Measurements from ENCODE around the gene TRNT1. TPM values are rescaled to one million over a fixed set of nuclear protein-coding genes. Genes with fewer than 3 reads are reported as not detected.

The TRNT1 gene
- total and polyA plus RNA-seq, 2 experiments from 2014 or later: 14.2 to 31.4 TPM

GRCh38 chr3:3087716-3088465 is 38.8 kb upstream of the TRNT1 start:
- WGBS, 2 experiments (ENCODE audit: low coverage in 1 of 2, low lambda C conversion rate in 2 of 2, missing lambda C conversion rate in 2 of 2): 19 to 25% methylated on average over 7 of the region's 7 CpGs
- TF ChIP-seq EZH2phosphoT487 (IDR thresholded peaks at IDR 0.05; ENCODE audit: insufficient read depth, low read depth): no peak
- no peak for TF ChIP-seq EZH2 (IDR thresholded peaks at IDR 0.05; ENCODE audit: insufficient read depth, poor library complexity, severe bottlenecking)

GRCh38 chr3:3089017-3089416 is 37.7 kb upstream of the TRNT1 start:
- Histone ChIP-seq H4K20me1 (ENCODE audit: insufficient read depth) (no peaks in the 10 kb centered on the region), H3K27me3 (replicated peaks; ENCODE audit: insufficient read depth) (no peaks in the 10 kb centered on the region), H3K79me2 (ENCODE audit: insufficient read depth) (no peaks in the 10 kb centered on the region), H3K4me2 (ENCODE audit: unreplicated experiment) (no peak overlapping the region), H3K36me3 (ENCODE audit: low read depth) (no peaks in the 10 kb centered on the region), H3F3A (ENCODE audit: insufficient read depth) (no peaks in the 10 kb centered on the region), H2AFZ (no peak overlapping the region), H3K9me3 (ENCODE audit: low read depth) (no peaks in the 10 kb centered on the region), H3K9ac (no peak overlapping the region), H3K9me2 (ENCODE audit: insufficient read depth) (no peaks in the 10 kb centered on the region), H3K4me3 (no peak overlapping the region), H3K4me1 (ENCODE audit: insufficient read depth) (no peaks in the 10 kb centered on the region), H3K27ac (no peak overlapping the region)
- DNase-seq: no peak
- TF ChIP-seq EZH2 (IDR thresholded peaks at IDR 0.05; ENCODE audit: insufficient read depth, poor library complexity, severe bottlenecking) (no peak), EZH2phosphoT487 (IDR thresholded peaks at IDR 0.05; ENCODE audit: insufficient read depth, low read depth) (no peak)
- WGBS, 2 experiments (ENCODE audit: low coverage in 1 of 2, low lambda C conversion rate in 2 of 2, missing lambda C conversion rate in 2 of 2): 13 to 28% methylated on average over 4 of the region's 4 CpGs
- in situ Hi-C loops (cut with MboI): no loop called here

More at GRCh38 chr3:3087716-3088465, 38.8 kb upstream of the TRNT1 start:
- Histone ChIP-seq H2AFZ (no peak overlapping the region), H3K27ac (no peak overlapping the region), H3K36me3 (ENCODE audit: low read depth) (no peaks in the 10 kb centered on the region), H3K4me1 (ENCODE audit: insufficient read depth) (no peaks in the 10 kb centered on the region), H3K79me2 (ENCODE audit: insufficient read depth) (no peaks in the 10 kb centered on the region), H3F3A (ENCODE audit: insufficient read depth) (no peaks in the 10 kb centered on the region), H3K9ac (no peak overlapping the region), H3K9me3 (ENCODE audit: low read depth) (no peaks in the 10 kb centered on the region), H3K4me2 (ENCODE audit: unreplicated experiment) (no peak overlapping the region), H4K20me1 (ENCODE audit: insufficient read depth) (no peaks in the 10 kb centered on the region), H3K9me2 (ENCODE audit: insufficient read depth) (no peaks in the 10 kb centered on the region), H3K27me3 (replicated peaks; ENCODE audit: insufficient read depth) (no peaks in the 10 kb centered on the region), H3K4me3 (no peak overlapping the region)
- no peak for DNase-seq
- in situ Hi-C loops (cut with MboI): no loop called here

- TF ChIP-seq EZH2 (IDR thresholded peaks at IDR 0.05; ENCODE audit: insufficient read depth, poor library complexity, severe bottlenecking) (no peak), EZH2phosphoT487 (IDR thresholded peaks at IDR 0.05; ENCODE audit: insufficient read depth, low read depth) (no peak)
- no peaks in the 10 kb centered on the region for H3K9me3 ChIP-seq (ENCODE audit: low read depth)
- H3K4me2 ChIP-seq (ENCODE audit: unreplicated experiment): no peak overlapping the region
- H3K36me3 ChIP-seq (ENCODE audit: low read depth): no peaks in the 10 kb centered on the region
- H3K27ac ChIP-seq: no peak overlapping the region
- H3K27me3 ChIP-seq (replicated peaks; ENCODE audit: insufficient read depth): no peaks in the 10 kb centered on the region
- no peak overlapping the region for H3K9ac ChIP-seq
- 22 to 41% methylated on average over 4 of the region's 4 CpGs for WGBS, 2 experiments (ENCODE audit: low coverage in 1 of 2, low lambda C conversion rate in 2 of 2, missing lambda C conversion rate in 2 of 2)
- no peak for DNase-seq
- H2AFZ ChIP-seq: no peak overlapping the region
- H3K4me3 ChIP-seq: no peak overlapping the region
- no peaks in the 10 kb centered on the region for H3F3A ChIP-seq (ENCODE audit: insufficient read depth)
- no peaks in the 10 kb centered on the region for H4K20me1 ChIP-seq (ENCODE audit: insufficient read depth)
- no peaks in the 10 kb centered on the region for H3K4me1 ChIP-seq (ENCODE audit: insufficient read depth)
- H3K79me2 ChIP-seq (ENCODE audit: insufficient read depth): no peaks in the 10 kb centered on the region
- no peaks in the 10 kb centered on the region for H3K9me2 ChIP-seq (ENCODE audit: insufficient read depth)
- in situ Hi-C loops (cut with MboI): no loop called here
Measured at GRCh38 chr3:3097958-3098357, 28.8 kb upstream of the TRNT1 start.

GRCh38 chr3:3101660-3102458 is 24.9 kb upstream of the TRNT1 start:
- Histone ChIP-seq H3K36me3 (ENCODE audit: low read depth) (no peaks in the 10 kb centered on the region), H3K9ac (no peak overlapping the region), H3K9me2 (ENCODE audit: insufficient read depth) (no peaks in the 10 kb centered on the region), H4K20me1 (ENCODE audit: insufficient read depth) (no peaks in the 10 kb centered on the region), H3K4me2 (ENCODE audit: unreplicated experiment) (no peak overlapping the region), H2AFZ (no peak overlapping the region), H3K79me2 (ENCODE audit: insufficient read depth) (no peaks in the 10 kb centered on the region), H3K4me3 (no peak overlapping the region), H3F3A (ENCODE audit: insufficient read depth) (no peaks in the 10 kb centered on the region), H3K27me3 (replicated peaks; ENCODE audit: insufficient read depth) (no peaks in the 10 kb centered on the region), H3K27ac (no peak overlapping the region), H3K4me1 (ENCODE audit: insufficient read depth) (no peaks in the 10 kb centered on the region), H3K9me3 (ENCODE audit: low read depth) (no peaks in the 10 kb centered on the region)
- DNase-seq: no peak
- 30 to 36% methylated on average over 6 of the region's 6 CpGs for WGBS, 2 experiments (ENCODE audit: low coverage in 1 of 2, low lambda C conversion rate in 2 of 2, missing lambda C conversion rate in 2 of 2)
- TF ChIP-seq EZH2 (IDR thresholded peaks at IDR 0.05; ENCODE audit: insufficient read depth, poor library complexity, severe bottlenecking) (no peak), EZH2phosphoT487 (IDR thresholded peaks at IDR 0.05; ENCODE audit: insufficient read depth, low read depth) (no peak)
- in situ Hi-C loops (cut with MboI): no loop called here

Data from GM23248 (cell line).